Erythroblast (primary cell): ENCODE data around the gene LARP4.

ENCODE experiments used
- GATA1 ChIP-seq: IDR thresholded peaks from 2 replicates; pipeline ENCODE4 v1.6.1; 2011; ENCODE audit warnings: low read depth, mild to moderate bottlenecking, control low read depth, low read length, moderate library complexity
- POLR2A ChIP-seq: IDR thresholded peaks from 2 replicates; pipeline ENCODE4 v1.6.1; 2011; ENCODE audit warnings: mild to moderate bottlenecking, low read length

DNA sequence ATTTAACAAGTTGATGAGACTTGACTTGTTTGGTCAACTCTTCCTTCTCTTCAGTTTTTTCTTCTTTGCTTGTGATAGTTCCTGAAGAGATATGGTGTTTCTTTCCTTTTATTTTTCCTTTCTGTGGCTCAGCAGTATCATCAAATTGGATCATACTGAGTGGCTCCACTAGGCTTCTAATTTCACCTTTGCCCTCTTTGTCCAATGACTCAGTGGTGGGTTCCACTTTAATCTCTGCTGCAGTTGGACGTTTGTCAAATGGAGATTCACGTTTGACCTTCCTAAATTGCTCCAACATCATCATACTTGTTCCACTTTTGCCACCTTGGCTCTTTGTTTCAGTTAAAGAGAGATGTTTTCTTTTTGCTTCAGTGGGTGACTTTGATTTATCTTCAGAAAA lies 45.8 kb upstream of the LARP4 start:
- no peak for TF ChIP-seq POLR2A
- TF ChIP-seq GATA1: no peak
